ENCODE data around the gene RCAN3. TPM values are rescaled to one million over a fixed set of nuclear protein-coding genes. Genes with fewer than 3 reads are reported as not detected.

Gene RCAN3
- total RNA-seq, 1 donor from 2014 or later: 24.9 TPM

DNA sequence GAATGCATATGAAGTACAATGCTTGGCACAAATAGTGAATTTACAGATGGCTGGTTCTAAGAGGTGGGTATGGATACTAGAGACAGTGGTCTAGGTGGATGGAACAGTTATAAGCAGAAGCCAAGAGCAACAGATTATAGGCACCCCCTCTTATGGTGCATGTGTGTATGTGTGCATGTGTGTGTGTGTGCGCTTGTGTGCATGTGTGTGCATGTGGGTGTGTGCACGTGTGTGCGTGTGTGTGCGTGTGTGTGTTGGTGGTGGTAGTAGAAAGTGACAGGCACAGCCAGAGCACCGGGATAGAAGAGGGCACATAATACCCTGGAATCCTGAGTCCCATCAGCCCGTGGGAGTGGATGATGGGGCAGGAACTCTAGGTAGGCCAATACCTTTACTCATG lies 54.6 kb downstream of the RCAN3 start:
- no peak for DNase-seq (ENCODE audit: low spot score)
- Mint-ChIP-seq H3K36me3 (ENCODE audit: low read depth, unreplicated experiment) (no peaks in the 10 kb centered on the region), H3K4me3 (ENCODE audit: unreplicated experiment) (no peak overlapping the region), H3K27me3 (ENCODE audit: unreplicated experiment) (peaks cover 11% of the 10 kb centered on the region), H3K4me1 (ENCODE audit: unreplicated experiment) (peaks cover 7% of the 10 kb centered on the region), H3K27ac (ENCODE audit: unreplicated experiment) (no peak overlapping the region), H3K9me3 (ENCODE audit: unreplicated experiment) (no peaks in the 10 kb centered on the region)
- TF ChIP-seq CTCF (IDR thresholded peaks at IDR 0.05; ENCODE audit: unreplicated experiment): no peak

DNA sequence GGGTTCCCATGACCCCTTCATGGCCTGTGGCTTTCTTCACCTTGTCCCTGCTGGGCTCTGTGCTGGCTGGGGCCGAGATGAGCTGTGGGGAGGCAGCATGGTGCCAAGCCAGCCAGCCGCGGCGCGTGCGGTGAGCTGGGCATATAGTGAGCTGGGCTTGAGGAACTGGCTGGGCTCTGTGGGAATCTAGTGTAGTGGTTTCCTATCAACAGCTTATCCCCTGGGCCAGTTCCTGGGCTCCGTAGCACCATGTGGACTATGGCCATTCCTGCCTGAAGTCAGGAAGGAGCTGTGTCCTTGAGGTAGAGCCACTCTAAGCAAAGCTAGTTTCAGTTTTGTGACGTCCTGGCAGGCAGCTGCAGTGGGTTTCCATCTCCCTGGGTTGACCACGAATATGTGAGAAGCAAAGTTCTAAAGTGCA lies 55.1 kb downstream of the RCAN3 start:
- H3K27me3 Mint-ChIP-seq (ENCODE audit: unreplicated experiment): peaks cover 11% of the 10 kb centered on the region
- no peak for TF ChIP-seq CTCF (IDR thresholded peaks at IDR 0.05; ENCODE audit: unreplicated experiment)
- peaks cover 7% of the 10 kb centered on the region for H3K4me1 Mint-ChIP-seq (ENCODE audit: unreplicated experiment)
- H3K4me3 Mint-ChIP-seq (ENCODE audit: unreplicated experiment): no peak overlapping the region
- no peak for DNase-seq (ENCODE audit: low spot score)
- no peak overlapping the region for H3K27ac Mint-ChIP-seq (ENCODE audit: unreplicated experiment)
- H3K9me3 Mint-ChIP-seq (ENCODE audit: unreplicated experiment): no peaks in the 10 kb centered on the region
- no peaks in the 10 kb centered on the region for H3K36me3 Mint-ChIP-seq (ENCODE audit: low read depth, unreplicated experiment)

GRCh38 chr1:24558455-24558854 lies 55.8 kb downstream of the RCAN3 start:
- DNase-seq (ENCODE audit: low spot score): no peak
- Mint-ChIP-seq H3K9me3 (ENCODE audit: unreplicated experiment) (no peaks in the 10 kb centered on the region), H3K4me3 (ENCODE audit: unreplicated experiment) (no peak overlapping the region), H3K4me1 (ENCODE audit: unreplicated experiment) (peaks cover 7% of the 10 kb centered on the region), H3K27me3 (ENCODE audit: unreplicated experiment) (peaks cover 11% of the 10 kb centered on the region), H3K36me3 (ENCODE audit: low read depth, unreplicated experiment) (no peaks in the 10 kb centered on the region), H3K27ac (ENCODE audit: unreplicated experiment) (no peak overlapping the region)
- no peak for TF ChIP-seq CTCF (IDR thresholded peaks at IDR 0.05; ENCODE audit: unreplicated experiment)

GRCh38 chr1:24558902-24559791 lies 56.5 kb downstream of the RCAN3 start:
- H3K4me3 Mint-ChIP-seq (ENCODE audit: unreplicated experiment): no peak overlapping the region
- no peaks in the 10 kb centered on the region for H3K9me3 Mint-ChIP-seq (ENCODE audit: unreplicated experiment)
- no peak overlapping the region for H3K27ac Mint-ChIP-seq (ENCODE audit: unreplicated experiment)
- H3K36me3 Mint-ChIP-seq (ENCODE audit: low read depth, unreplicated experiment): no peaks in the 10 kb centered on the region
- H3K27me3 Mint-ChIP-seq (ENCODE audit: unreplicated experiment): peaks cover 11% of the 10 kb centered on the region
- H3K4me1 Mint-ChIP-seq (ENCODE audit: unreplicated experiment): peaks cover 7% of the 10 kb centered on the region
- DNase-seq (ENCODE audit: low spot score): no peak
- no peak for TF ChIP-seq CTCF (IDR thresholded peaks at IDR 0.05; ENCODE audit: unreplicated experiment)

DNA sequence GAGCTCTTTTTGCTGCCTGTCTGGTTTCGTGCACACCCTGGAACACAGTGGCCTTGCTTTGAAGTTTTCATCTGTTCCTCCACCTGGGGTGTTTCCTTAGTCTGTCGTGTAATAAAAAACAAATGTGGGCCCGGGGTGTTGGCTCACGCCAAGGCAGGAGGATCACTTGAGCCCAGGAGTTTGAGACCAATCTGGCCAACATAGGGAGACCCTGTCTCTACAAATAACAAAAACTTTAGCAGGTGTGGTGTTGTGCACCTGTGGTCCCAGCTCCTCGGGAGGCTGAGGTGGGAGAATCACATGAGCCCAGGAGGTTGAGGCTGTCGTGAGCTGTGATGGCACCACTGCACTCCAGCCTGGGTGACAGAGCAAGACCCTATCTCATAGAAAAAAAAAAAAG lies 57.7 kb downstream of the RCAN3 start:
- Mint-ChIP-seq H3K4me1 (ENCODE audit: unreplicated experiment) (peaks cover 6% of the 10 kb centered on the region), H3K9me3 (ENCODE audit: unreplicated experiment) (no peaks in the 10 kb centered on the region), H3K27me3 (ENCODE audit: unreplicated experiment) (peaks cover 8% of the 10 kb centered on the region), H3K27ac (ENCODE audit: unreplicated experiment) (no peak overlapping the region), H3K4me3 (ENCODE audit: unreplicated experiment) (no peak overlapping the region), H3K36me3 (ENCODE audit: low read depth, unreplicated experiment) (no peaks in the 10 kb centered on the region)
- DNase-seq (ENCODE audit: low spot score): no peak
- no peak for TF ChIP-seq CTCF (IDR thresholded peaks at IDR 0.05; ENCODE audit: unreplicated experiment)

Measured in endothelial cell (in vitro differentiated cells).